OCI-LY1 (cell line): ENCODE results near the gene PLIN5.

ENCODE experiments used
- CTCF ChIP-seq: fragments of 200-600 bp; sonication (generic), shearing (Covaris generic); IDR thresholded peaks from 2 replicates; pipeline ENCODE4 v1.5.1; 2017; ENCODE audit warnings: mild to moderate bottlenecking, antibody characterized with exemption, low read length, moderate library complexity, mixed read lengths
- EZH2 ChIP-seq: fragments of 200-600 bp; sonication (generic), shearing (Covaris generic); IDR thresholded peaks from 2 replicates; pipeline ENCODE4 v1.8.0; 2017; ENCODE audit warnings: borderline replicate concordance, mixed run types, mild to moderate bottlenecking, antibody characterized with exemption, low read length, moderate library complexity, mixed read lengths

GRCh38 chr19:4566402-4567051, 31.5 kb upstream of the PLIN5 start:
- TF ChIP-seq EZH2 (no peak), CTCF (no peak)
